Activated T-helper 1 cell treated with anti-CD3 and anti-CD28 coated beads, Interleukin-12 subunit alpha, Interleukin-12 subunit beta, Interleukin-2, Interleukin-4 antibody, amounts not matched to agents 30 ng/mL and 10 ng/mL and 1 ng/mL, durations not matched to agents 14 hours and 24 hours and 36 hours (primary cell): Measurements from ENCODE around the gene RSPO4. TPM values are rescaled to one million over a fixed set of nuclear protein-coding genes. Genes with fewer than 3 reads are reported as not detected.

Experiments
- DNase-seq: peaks from one replicate; pipeline ENCODE4 v3.0.0; 2021; ENCODE audit warnings: low spot score
- H3K27ac Mint-ChIP-seq: one replicate; pipeline ENCODE4 v1.8.0; 2021; ENCODE audit warnings: mild to moderate bottlenecking, mixed read lengths
- H3K27me3 Mint-ChIP-seq: one replicate; pipeline ENCODE4 v1.8.0; 2022; ENCODE audit warnings: mild to moderate bottlenecking, moderate library complexity, mixed read lengths; ENCODE audit not compliant: insufficient read depth
- H3K36me3 Mint-ChIP-seq: one replicate; pipeline ENCODE4 v1.8.0; 2021; ENCODE audit warnings: low read depth, mixed read lengths
- H3K4me1 Mint-ChIP-seq: one replicate; pipeline ENCODE4 v1.8.0; 2021; ENCODE audit warnings: low read depth, mixed read lengths
- H3K4me3 Mint-ChIP-seq: one replicate; pipeline ENCODE4 v1.8.0; 2021; ENCODE audit warnings: mild to moderate bottlenecking, moderate library complexity, mixed read lengths
- H3K9me3 Mint-ChIP-seq: one replicate; pipeline ENCODE4 v1.8.0; 2021; ENCODE audit warnings: mixed read lengths
- intact Hi-C: fragments of 100-400 bp; cut with micrococcal nuclease; formaldehyde crosslinking; loops from one replicate; pipeline ENCODE4 v1.15.1; 2024
- total RNA-seq: library from RNA; stranded (reverse); gene quantifications from 2 replicates; pipeline ENCODE4 v1.2.3, GENCODE V29; 2022

Gene RSPO4
- total RNA-seq, 1 donor from 2014 or later = not detected

DNA sequence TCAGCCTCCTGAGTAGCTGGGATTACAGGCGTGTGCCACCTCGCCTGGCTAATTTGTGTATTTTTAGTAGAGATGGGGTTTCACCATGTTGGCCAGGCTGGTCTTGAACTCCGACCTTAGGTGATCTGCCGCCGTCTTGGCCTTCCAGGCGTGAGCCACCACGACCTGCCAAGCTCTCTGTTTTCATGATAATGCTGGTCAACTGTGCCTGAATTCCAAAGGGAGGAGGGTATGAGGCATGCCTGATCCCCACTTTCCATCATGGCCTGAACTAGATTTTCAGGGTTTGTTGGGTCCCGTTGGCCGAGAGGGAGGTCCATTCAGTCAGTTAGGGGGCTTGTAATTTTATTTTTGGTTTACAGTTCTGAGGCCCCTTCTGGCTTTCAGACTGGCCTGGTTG is 58.0 kb downstream of the RSPO4 start:
- Mint-ChIP-seq H3K9me3 (no peaks in the 10 kb centered on the region), H3K27me3 (peaks cover 12% of the 10 kb centered on the region), H3K4me3 (no peak overlapping the region), H3K36me3 (no peaks in the 10 kb centered on the region), H3K4me1 (no peaks in the 10 kb centered on the region), H3K27ac (no peak overlapping the region)
- intact Hi-C loops = no loop called here
- DNase-seq = no peak

DNA sequence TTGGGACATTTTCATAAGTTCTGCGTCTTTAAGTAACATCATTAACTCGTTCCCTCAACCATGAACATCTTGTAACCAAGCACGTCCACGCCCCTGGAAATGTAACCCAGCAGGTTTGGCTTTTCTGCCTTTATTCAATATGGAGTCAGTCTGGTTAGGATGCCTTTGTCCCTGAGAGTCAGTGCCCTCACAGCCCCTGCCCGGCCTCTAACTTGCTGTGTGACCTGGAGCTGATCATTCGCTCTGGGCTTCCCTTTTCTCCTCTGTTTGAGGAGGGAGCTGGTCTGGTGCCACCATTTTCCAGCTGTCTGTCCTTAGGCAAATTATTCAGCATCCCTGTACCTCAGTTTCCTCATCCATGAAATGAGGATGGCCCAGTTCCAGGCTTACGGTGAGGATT is 59.5 kb downstream of the RSPO4 start:
- H3K27me3 Mint-ChIP-seq = peaks cover 6% of the 10 kb centered on the region
- H3K9me3 Mint-ChIP-seq = no peaks in the 10 kb centered on the region
- H3K4me3 Mint-ChIP-seq = no peak overlapping the region
- no peak for DNase-seq
- H3K36me3 Mint-ChIP-seq = no peaks in the 10 kb centered on the region
- intact Hi-C loops = no loop called here
- H3K4me1 Mint-ChIP-seq = no peaks in the 10 kb centered on the region
- H3K27ac Mint-ChIP-seq = no peak overlapping the region

DNA sequence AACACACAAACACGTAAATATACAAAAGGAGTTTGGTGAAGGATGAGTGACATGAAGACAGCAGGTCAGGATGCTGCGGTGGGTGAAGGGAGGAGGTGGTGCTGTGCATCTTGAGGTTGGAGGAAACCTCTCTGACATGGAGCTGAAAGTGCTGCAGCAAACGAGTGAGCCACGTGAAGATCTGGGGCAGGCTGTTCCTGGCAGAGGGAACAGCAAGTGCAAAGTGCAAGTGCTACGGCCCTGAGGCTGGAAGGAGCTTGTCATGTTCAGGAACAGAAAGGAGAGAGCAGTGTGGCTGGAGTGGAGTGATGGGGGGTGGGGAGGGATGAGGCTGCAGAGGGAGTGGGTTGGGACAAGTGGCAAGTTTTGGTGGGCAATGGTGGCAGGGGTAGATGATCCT is 61.2 kb downstream of the RSPO4 start:
- H3K9me3 Mint-ChIP-seq = no peaks in the 10 kb centered on the region
- H3K4me1 Mint-ChIP-seq = no peaks in the 10 kb centered on the region
- DNase-seq = no peak
- intact Hi-C loops = no loop called here
- no peak overlapping the region for H3K27ac Mint-ChIP-seq
- peaks cover 6% of the 10 kb centered on the region for H3K27me3 Mint-ChIP-seq
- no peaks in the 10 kb centered on the region for H3K36me3 Mint-ChIP-seq
- H3K4me3 Mint-ChIP-seq = no peak overlapping the region

DNA sequence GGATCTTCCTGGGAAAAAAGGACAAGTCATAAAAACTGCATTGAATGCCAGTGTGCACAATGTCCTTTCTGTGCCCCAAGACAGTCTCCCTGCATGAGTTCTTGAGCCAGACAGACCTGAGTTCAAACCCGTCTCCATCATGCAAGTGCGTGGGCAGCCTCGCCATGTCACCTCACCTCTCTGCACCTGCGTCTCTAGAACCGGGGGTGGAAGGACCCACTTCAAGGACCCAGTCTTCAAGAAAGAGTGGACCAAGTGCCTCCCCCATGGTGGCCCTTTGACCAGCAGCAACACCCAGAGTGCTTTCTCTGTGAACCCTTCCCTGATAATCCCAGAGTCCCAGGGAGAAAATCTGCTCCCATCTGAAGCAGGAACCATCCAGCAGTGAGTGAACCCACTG is 62.5 kb downstream of the RSPO4 start:
- Mint-ChIP-seq H3K4me3 (no peak overlapping the region), H3K27me3 (peaks cover 4% of the 10 kb centered on the region), H3K36me3 (no peaks in the 10 kb centered on the region), H3K4me1 (no peaks in the 10 kb centered on the region), H3K27ac (no peak overlapping the region), H3K9me3 (no peaks in the 10 kb centered on the region)
- intact Hi-C loops = no loop called here
- DNase-seq = no peak

DNA sequence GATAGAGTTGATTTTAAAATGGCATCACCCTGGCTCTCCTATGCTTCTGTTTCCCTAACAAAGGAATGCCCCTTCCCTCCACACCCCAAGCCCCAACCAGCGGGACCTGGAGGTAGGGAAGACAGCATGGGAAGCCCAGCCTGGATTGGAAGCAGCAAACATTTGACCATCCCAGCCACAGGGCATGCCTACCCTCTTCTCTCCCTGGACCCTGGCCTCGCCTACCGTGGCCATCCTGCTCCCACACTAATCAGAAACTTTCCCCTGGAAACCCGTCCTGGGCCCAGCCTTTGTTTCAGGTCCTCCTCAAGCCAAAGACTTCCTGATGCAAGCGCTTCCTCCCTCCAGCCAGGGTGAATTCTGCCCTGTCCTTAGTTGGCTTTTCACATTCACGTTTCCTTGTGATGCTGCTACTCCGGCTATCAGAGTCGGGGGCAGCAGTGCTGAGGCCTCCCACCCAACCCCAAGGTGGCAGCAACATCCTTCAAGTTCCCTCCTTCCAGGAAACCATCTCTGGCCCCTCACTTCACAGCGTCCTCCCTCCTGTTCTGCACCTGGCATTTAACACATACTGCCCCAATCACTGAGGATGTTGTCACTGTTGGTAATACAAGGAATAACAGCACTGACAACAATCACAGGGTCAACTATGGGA is 67.8 kb downstream of the RSPO4 start:
- Mint-ChIP-seq H3K9me3 (peaks cover 24% of the 10 kb centered on the region), H3K27me3 (peaks cover 3% of the 10 kb centered on the region), H3K27ac (no peak overlapping the region), H3K4me1 (no peaks in the 10 kb centered on the region), H3K4me3 (no peak overlapping the region), H3K36me3 (no peaks in the 10 kb centered on the region)
- intact Hi-C loops = no loop called here
- DNase-seq = no peak

DNA sequence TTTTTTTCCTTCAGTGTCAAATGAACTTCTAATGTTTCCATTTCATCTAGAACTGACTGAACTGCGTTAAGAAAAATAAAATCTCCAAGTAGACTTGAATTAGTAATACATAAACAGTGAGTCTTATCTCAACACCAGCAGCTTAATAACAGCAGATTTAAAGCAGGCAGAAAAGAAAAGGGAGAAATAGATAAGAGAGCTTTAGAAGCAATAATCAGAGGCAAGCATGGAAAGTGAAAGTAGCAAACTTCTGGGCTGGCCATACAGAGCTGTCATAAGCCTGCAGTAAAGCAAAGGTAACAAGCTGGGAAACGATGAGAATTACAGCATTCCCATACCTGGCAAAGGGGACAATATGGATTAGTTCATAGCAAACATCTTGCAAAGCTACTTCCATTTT is 69.1 kb downstream of the RSPO4 start:
- no peak overlapping the region for H3K4me3 Mint-ChIP-seq
- no peak for DNase-seq
- peaks cover 3% of the 10 kb centered on the region for H3K27me3 Mint-ChIP-seq
- no peak overlapping the region for H3K27ac Mint-ChIP-seq
- no peaks in the 10 kb centered on the region for H3K4me1 Mint-ChIP-seq
- H3K36me3 Mint-ChIP-seq = no peaks in the 10 kb centered on the region
- intact Hi-C loops = no loop called here
- peaks cover 24% of the 10 kb centered on the region for H3K9me3 Mint-ChIP-seq

DNA sequence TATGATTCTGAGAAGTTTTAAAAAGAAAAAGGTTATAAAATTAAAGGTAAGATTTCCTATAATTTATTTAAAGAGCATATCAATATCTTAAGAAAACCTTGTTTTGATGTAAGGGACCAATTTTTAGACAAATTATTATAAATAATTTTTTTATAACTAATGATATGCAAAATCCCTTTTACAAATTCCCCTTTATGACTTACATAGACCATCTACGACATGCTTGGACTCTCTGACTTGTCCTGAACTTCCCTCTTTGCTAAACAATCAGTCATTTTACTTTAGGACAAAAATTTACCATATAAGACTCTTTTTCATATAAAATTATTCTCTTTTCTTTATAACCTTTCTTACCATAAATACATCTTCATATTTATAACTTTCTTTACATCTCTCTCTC is 70.7 kb downstream of the RSPO4 start:
- DNase-seq = no peak
- Mint-ChIP-seq H3K27me3 (peaks cover 3% of the 10 kb centered on the region), H3K36me3 (no peaks in the 10 kb centered on the region), H3K4me1 (no peaks in the 10 kb centered on the region), H3K9me3 (peaks cover 24% of the 10 kb centered on the region), H3K4me3 (no peak overlapping the region), H3K27ac (no peak overlapping the region)
- intact Hi-C loops = no loop called here

DNA sequence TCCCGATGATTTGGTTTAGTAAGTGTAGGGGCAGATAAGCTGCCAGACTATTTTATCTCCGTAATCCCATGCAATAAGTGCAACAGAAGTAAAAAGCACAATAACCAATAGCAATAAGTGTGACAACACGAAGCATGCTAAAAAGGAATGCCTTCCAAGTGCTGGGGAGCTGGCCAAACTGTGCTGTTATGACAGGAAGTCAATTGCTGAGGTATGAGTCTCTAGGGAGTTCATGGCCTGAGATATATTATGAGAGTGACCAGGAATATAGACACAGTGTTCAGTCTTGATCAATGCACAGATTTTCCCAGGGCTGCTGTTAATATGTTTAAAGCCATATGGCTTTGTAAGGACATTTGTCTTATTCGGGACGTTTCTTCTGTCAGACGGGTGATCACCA is 75.4 kb downstream of the RSPO4 start:
- peaks cover 2% of the 10 kb centered on the region for H3K27me3 Mint-ChIP-seq
- DNase-seq = no peak
- no peak overlapping the region for H3K27ac Mint-ChIP-seq
- intact Hi-C loops = no loop called here
- no peaks in the 10 kb centered on the region for H3K4me1 Mint-ChIP-seq
- no peak overlapping the region for H3K4me3 Mint-ChIP-seq
- no peaks in the 10 kb centered on the region for H3K36me3 Mint-ChIP-seq
- peaks cover 13% of the 10 kb centered on the region for H3K9me3 Mint-ChIP-seq

DNA sequence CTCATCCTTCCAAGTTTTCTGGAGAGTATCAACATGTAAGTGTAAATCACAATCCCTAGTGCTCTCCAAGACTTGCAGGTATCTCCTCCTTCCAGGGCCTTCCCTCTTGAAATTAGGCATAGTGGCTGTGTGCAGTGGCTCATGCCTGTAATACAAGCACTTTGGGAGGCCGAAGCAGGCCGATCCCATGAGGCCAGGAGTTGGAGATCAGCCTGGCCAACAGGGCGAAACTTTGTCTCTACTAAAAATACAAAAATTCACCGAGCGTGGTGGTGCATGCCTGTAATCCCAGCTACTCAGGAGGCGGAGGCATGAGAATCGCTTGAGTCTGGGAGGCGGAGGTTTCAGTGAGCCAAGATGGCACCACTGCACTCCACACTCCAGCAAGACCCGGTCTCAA is 76.6 kb downstream of the RSPO4 start:
- Mint-ChIP-seq H3K27ac (no peak overlapping the region), H3K27me3 (peaks cover 5% of the 10 kb centered on the region), H3K4me1 (no peaks in the 10 kb centered on the region), H3K4me3 (no peak overlapping the region), H3K36me3 (no peaks in the 10 kb centered on the region), H3K9me3 (peaks cover 3% of the 10 kb centered on the region)
- no peak for DNase-seq
- intact Hi-C loops = no loop called here

DNA sequence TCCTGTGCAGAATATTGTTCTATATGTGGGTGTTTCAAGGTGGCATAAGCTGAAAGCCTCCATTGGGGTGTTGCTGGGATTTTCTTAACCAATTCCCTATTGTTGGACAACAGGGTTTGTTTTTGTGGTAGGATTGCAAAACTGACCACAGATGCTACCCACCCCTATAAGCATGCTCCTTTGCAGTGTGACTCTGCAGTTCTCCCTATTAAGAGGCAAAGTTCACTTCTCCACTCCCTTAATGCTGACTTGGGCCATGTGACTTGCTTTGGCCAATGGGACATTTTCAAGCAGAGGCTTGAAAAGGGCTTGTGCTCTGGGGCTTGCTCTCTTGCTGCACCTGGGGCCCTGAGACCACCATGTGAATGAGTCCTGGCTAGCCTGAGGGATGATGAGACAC is 77.5 kb downstream of the RSPO4 start:
- H3K4me1 Mint-ChIP-seq = no peaks in the 10 kb centered on the region

DNA sequence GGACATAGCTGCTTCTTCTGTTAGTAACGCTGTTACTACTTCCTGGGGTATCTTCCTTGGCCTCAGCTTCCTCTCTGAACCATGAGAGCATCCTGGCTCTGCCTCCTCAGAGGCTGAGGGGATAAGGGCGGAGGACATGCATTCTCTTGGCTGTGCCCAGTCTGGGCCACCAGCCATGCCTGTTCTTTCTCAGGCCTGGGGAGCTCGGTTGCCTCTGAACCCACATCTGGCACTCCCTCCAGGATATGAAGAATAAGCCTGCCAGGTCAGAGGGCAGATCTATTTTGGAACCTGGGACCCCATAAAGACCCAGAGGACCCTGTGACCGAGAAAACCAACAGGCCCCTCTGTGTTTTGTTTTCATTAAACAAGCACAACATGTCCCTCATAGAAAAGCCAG is 79.3 kb downstream of the RSPO4 start:
- no peak overlapping the region for H3K4me3 Mint-ChIP-seq
- no peaks in the 10 kb centered on the region for H3K9me3 Mint-ChIP-seq
- intact Hi-C loops = no loop called here
- no peaks in the 10 kb centered on the region for H3K36me3 Mint-ChIP-seq
- H3K4me1 Mint-ChIP-seq = no peaks in the 10 kb centered on the region
- no peak overlapping the region for H3K27ac Mint-ChIP-seq
- no peak for DNase-seq
- peaks cover 5% of the 10 kb centered on the region for H3K27me3 Mint-ChIP-seq

More for the DNA sequence above, 77.5 kb downstream of the RSPO4 start:
- intact Hi-C loops = no loop called here
- Mint-ChIP-seq H3K27me3 (peaks cover 5% of the 10 kb centered on the region), H3K36me3 (no peaks in the 10 kb centered on the region), H3K4me3 (no peak overlapping the region), H3K9me3 (no peaks in the 10 kb centered on the region), H3K27ac (no peak overlapping the region)
- no peak for DNase-seq

DNA sequence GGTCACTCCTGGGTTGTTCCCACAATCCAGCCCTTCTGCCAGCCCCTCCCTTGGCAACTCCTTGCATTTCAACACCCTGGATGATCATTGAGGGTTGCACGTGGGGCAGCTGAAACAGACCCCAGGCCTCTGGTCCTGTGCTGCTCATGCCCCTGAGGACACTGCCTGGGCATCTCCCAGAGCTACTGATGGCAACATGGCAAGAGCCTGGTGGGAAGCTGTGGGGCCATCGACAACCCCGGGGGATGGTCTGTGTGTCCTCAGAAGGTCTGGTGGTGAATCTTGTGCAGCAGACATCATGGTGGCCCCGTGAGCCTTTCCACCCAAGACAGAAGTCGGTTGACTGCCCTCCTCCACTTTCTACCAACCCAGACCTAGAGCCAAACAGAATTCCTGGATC is 81.0 kb downstream of the RSPO4 start:
- H3K9me3 Mint-ChIP-seq = no peaks in the 10 kb centered on the region
- no peak for DNase-seq
- H3K27me3 Mint-ChIP-seq = peaks cover 7% of the 10 kb centered on the region
- no peak overlapping the region for H3K4me3 Mint-ChIP-seq
- H3K27ac Mint-ChIP-seq = no peak overlapping the region
- no peaks in the 10 kb centered on the region for H3K4me1 Mint-ChIP-seq
- intact Hi-C loops = no loop called here
- H3K36me3 Mint-ChIP-seq = no peaks in the 10 kb centered on the region

DNA sequence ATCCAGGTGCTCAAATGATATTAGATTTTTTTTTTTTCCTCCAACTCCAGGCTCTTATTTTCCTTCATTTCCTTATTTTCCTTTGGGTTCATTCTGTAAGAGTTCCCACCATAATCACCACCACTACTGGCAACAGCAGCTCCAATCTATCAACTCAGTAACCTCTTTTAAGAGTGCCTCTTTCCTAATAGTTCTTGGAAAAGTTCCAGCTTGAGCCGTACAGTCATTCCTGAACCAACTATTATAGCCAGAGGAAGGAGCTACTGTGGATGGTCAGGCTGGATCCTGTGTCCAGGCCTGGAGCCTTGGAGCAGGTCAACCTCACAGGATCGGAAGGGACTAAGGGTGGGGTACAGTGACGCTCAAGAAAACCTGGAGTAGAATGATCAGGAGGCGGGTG is 81.8 kb downstream of the RSPO4 start:
- H3K27ac Mint-ChIP-seq = no peak overlapping the region
- no peaks in the 10 kb centered on the region for H3K4me1 Mint-ChIP-seq
- H3K9me3 Mint-ChIP-seq = no peaks in the 10 kb centered on the region
- no peak for DNase-seq
- H3K4me3 Mint-ChIP-seq = no peak overlapping the region
- H3K27me3 Mint-ChIP-seq = peaks cover 7% of the 10 kb centered on the region
- H3K36me3 Mint-ChIP-seq = no peaks in the 10 kb centered on the region
- intact Hi-C loops = no loop called here

DNA sequence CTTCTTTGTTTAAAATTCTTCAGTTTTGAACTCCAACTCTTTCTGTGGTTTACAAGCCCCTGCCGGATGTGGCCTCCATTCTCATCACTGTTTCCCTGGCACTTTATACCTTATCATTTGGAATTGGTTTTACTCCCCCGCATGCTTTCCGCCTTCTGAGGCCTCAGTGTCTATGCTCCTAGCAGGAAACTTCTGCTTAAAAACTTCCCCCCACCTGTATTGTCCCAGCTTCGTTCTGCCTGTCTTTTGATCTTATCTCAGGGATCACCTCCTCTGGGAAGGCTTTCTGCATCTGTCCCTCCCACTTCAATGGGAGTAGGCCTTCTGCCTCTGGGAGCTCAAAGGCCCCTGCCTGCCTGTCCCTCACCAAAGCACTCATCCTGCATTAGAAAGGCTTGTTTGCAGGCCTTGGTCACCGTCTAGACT is 82.6 kb downstream of the RSPO4 start:
- Mint-ChIP-seq H3K4me1 (no peaks in the 10 kb centered on the region), H3K27me3 (peaks cover 7% of the 10 kb centered on the region), H3K4me3 (no peak overlapping the region), H3K36me3 (no peaks in the 10 kb centered on the region), H3K9me3 (no peaks in the 10 kb centered on the region), H3K27ac (no peak overlapping the region)
- DNase-seq = no peak
- intact Hi-C loops = no loop called here
